K562 (cell line): ENCODE data around the gene STX3. TPM values are rescaled to one million over a fixed set of nuclear protein-coding genes. Genes with fewer than 3 reads are reported as not detected.

Experiments used
- ATAC-seq: fragments of 200-7000 bp; cut with Tn5 transposase; 3 replicates; pipeline ENCODE4 v1.9.1; 2020; ENCODE audit warnings: moderate library complexity
- BruUV-seq: library from RNA; stranded (reverse); fragments of 400-500 nt; replicated peaks from 2 replicates; lab custom pipeline; 2021; lab: Mats Ljungman, UMichigan
- CTCF ChIA-PET: fragments of 300-600 bp; formaldehyde crosslinking; extraction: SDS; loops from one replicate; lab custom pipeline; 2021; ENCODE audit warnings: low intra/inter-chr PET ratio; lab: Yijun Ruan, JAX
- POLR2A ChIA-PET: fragments of 300-600, 350-650 bp; sonication (Branson Sonifier 250); formaldehyde crosslinking; extraction: SDS; loops from one replicate; lab custom pipeline; 2021; ENCODE audit warnings: antibody characterized with exemption, inconsistent platforms; lab: Yijun Ruan, JAX
- DNase-seq, 4 experiments: peaks; one replicate each; pipeline versions ENCODE4 v3.0.0 to v3.0.0-alpha.2; 2011 to 2018; ENCODE audit warnings: low spot score in 3 of 4, mixed read lengths in 3 of 4; ENCODE audit errors: extremely low read depth in 1 of 4
- FAIRE-seq: peaks from 2 replicates; lab custom pipeline; 2011; peaks lifted over from hg19 to GRCh38; lab: Jason Lieb, UNC
- H2AFZ ChIP-seq: 2 replicates; pipeline ENCODE4 v1.6.0; 2011; ENCODE audit warnings: low read depth, low read length, control low read depth, inconsistent platforms
- H3K27ac ChIP-seq: fragments of 200-600 bp; 3 replicates; pipeline ENCODE4 v1.8.0; 2011; ENCODE audit warnings: low read depth, mild to moderate bottlenecking, control low read depth, inconsistent platforms, low read length, moderate library complexity, mixed read lengths; ENCODE audit errors: extremely low read depth
- H3K27me3 ChIP-seq, 2 experiments: fragments of 300-600 bp in 1 of 2; 2 replicates in 1 of 2; 3 replicates in 1 of 2; pipeline versions ENCODE4 v1.6.0 to v1.8.0; 2011; ENCODE audit warnings: inconsistent platforms in 2 of 2, low read length in 2 of 2, mild to moderate bottlenecking in 1 of 2, mixed read lengths in 1 of 2, moderate library complexity in 1 of 2; ENCODE audit not compliant: control insufficient read depth in 2 of 2, insufficient read depth in 2 of 2
- H3K36me3 ChIP-seq: fragments of 300-600 bp; 3 replicates; pipeline ENCODE4 v1.8.0; 2011; ENCODE audit warnings: mild to moderate bottlenecking, low read length, inconsistent platforms; ENCODE audit not compliant: control insufficient read depth, insufficient read depth
- H3K4me1 ChIP-seq, 2 experiments: fragments of 200-600 bp in 1 of 2; replicated peaks in 1 of 2; 2 replicates in 1 of 2; 3 replicates in 1 of 2; pipeline versions ENCODE4 v1.5.1 to v1.8.0; 2011; ENCODE audit warnings: inconsistent platforms in 2 of 2, low read length in 2 of 2, mild to moderate bottlenecking in 1 of 2, mixed read lengths in 1 of 2, moderate library complexity in 1 of 2; ENCODE audit not compliant: control insufficient read depth in 2 of 2, insufficient read depth in 2 of 2
- H3K4me2 ChIP-seq: 2 replicates; pipeline ENCODE4 v1.6.1; 2011; ENCODE audit warnings: low read length, control low read depth, inconsistent platforms, mixed read lengths; ENCODE audit not compliant: insufficient read depth
- H3K4me3 ChIP-seq: fragments of 200-600 bp; sonication (generic), shearing (Covaris generic); 2 replicates; pipeline ENCODE4 v1.5.1; 2016; ENCODE audit warnings: control low read depth, inconsistent platforms
- H3K79me2 ChIP-seq: fragments of 200-600 bp; 3 replicates; pipeline ENCODE4 v1.8.0; 2011; ENCODE audit warnings: low read length, inconsistent platforms; ENCODE audit not compliant: control insufficient read depth, insufficient read depth
- H3K9ac ChIP-seq, 2 experiments: 2 replicates each; pipeline versions ENCODE4 v1.6.0 to v1.6.1; 2011; ENCODE audit warnings: low read depth in 2 of 2, low read length in 2 of 2, control low read depth in 1 of 2, inconsistent platforms in 1 of 2, mild to moderate bottlenecking in 1 of 2, mixed read lengths in 1 of 2; ENCODE audit not compliant: insufficient read depth in 1 of 2
- H3K9me1 ChIP-seq: one replicate; pipeline ENCODE4 v1.6.0; 2011; ENCODE audit warnings: inconsistent platforms, mild to moderate bottlenecking, low read length, moderate library complexity; ENCODE audit not compliant: control insufficient read depth, insufficient read depth
- H3K9me3 ChIP-seq: replicated peaks from 2 replicates; pipeline ENCODE4 v1.5.1; 2011; ENCODE audit warnings: low read depth, low read length, inconsistent platforms; ENCODE audit not compliant: control insufficient read depth, insufficient read depth
- H4K20me1 ChIP-seq: replicated peaks from 2 replicates; pipeline ENCODE4 v1.6.1; 2011; ENCODE audit warnings: low read length, inconsistent platforms, mixed read lengths; ENCODE audit not compliant: control insufficient read depth, insufficient read depth
- BCL6 ChIP-seq: fragments of 250-450 bp; sonication (Bioruptor Pico); IDR thresholded peaks from 2 replicates; pipeline ENCODE4 v1.4.0; 2020
- CHD1 ChIP-seq: fragments of 200-600 bp; sonication (generic); IDR thresholded peaks from one replicate; pipeline ENCODE4 v1.6.1; 2012; ENCODE audit warnings: mild to moderate bottlenecking, moderate library complexity, low read length, inconsistent platforms
- CREB5 ChIP-seq: fragments of 250-450 bp; sonication (Bioruptor Pico); IDR thresholded peaks from 2 replicates; pipeline ENCODE4 v1.5.0; 2020; ENCODE audit warnings: mild to moderate bottlenecking
- HNRNPLL ChIP-seq: fragments of 200-400 bp; formaldehyde crosslinking; IDR thresholded peaks from 2 replicates; pipeline ENCODE4 v1.6.1; 2017; ENCODE audit warnings: low read length, low read depth, mild to moderate bottlenecking; ENCODE audit not compliant: poor library complexity, severe bottlenecking
- LCOR ChIP-seq: sonication (generic); formaldehyde crosslinking; IDR thresholded peaks from 2 replicates; pipeline ENCODE4 v1.8.0; 2022; ENCODE audit warnings: mild to moderate bottlenecking, missing genetic modification reagents
- MAFK ChIP-seq: IDR thresholded peaks from 2 replicates; pipeline ENCODE4 v1.6.1; 2011; ENCODE audit warnings: low read length, improper control_type of control experiment
- MEIS2 ChIP-seq: fragments of 450-650 bp; IDR thresholded peaks from 2 replicates; pipeline ENCODE4 v1.6.1; 2014; ENCODE audit warnings: mild to moderate bottlenecking; ENCODE audit not compliant: partially characterized antibody
- MLLT1 ChIP-seq, 2 experiments: fragments of 450-650 bp; IDR thresholded peaks; 2 replicates each; pipeline ENCODE4 v1.6.1; 2016
- OTX1 ChIP-seq: fragments of 450-650 bp; formaldehyde crosslinking; IDR thresholded peaks from 2 replicates; pipeline ENCODE4 v1.4.0; 2022; ENCODE audit warnings: mild to moderate bottlenecking
- SMAD1 ChIP-seq: fragments of 150-350 bp; IDR thresholded peaks from 2 replicates; pipeline ENCODE4 v1.6.1; 2014; ENCODE audit warnings: low read length, low read depth; ENCODE audit not compliant: partially characterized antibody
- SUPT5H ChIP-seq: fragments of 450-650 bp; IDR thresholded peaks from 2 replicates; pipeline ENCODE4 v1.6.1; 2016
- TRIM28 ChIP-seq: fragments of 450-650 bp; IDR thresholded peaks from 2 replicates; pipeline ENCODE4 v1.6.1; 2017
- U2AF1 ChIP-seq: fragments of 200-400 bp; formaldehyde crosslinking; optimal IDR thresholded peaks from 2 replicates; pipeline ENCODE3; 2017; ENCODE audit warnings: mild to moderate bottlenecking, low read depth, low read length, moderate library complexity
- ZBTB12 ChIP-seq: fragments of 250-450 bp; sonication (Bioruptor Pico); IDR thresholded peaks from 2 replicates; pipeline ENCODE4 v1.4.0; 2020
- ZC3H11A ChIP-seq: IDR thresholded peaks from 2 replicates; pipeline ENCODE4 v1.6.1; 2012; ENCODE audit warnings: low read depth, low read length, improper control_type of control experiment
- ZNF232 ChIP-seq: sonication (generic); formaldehyde crosslinking; IDR thresholded peaks from 2 replicates; pipeline ENCODE4 v1.8.0; 2022; ENCODE audit warnings: mild to moderate bottlenecking, missing genetic modification reagents
- ZNF695 ChIP-seq: fragments of 450-650 bp; formaldehyde crosslinking; IDR thresholded peaks from 2 replicates; pipeline ENCODE4 v1.4.0; 2020; ENCODE audit warnings: mild to moderate bottlenecking, moderate library complexity
- ZNF766 ChIP-seq: fragments of 200-800 bp; sonication (Bioruptor generic); conservative IDR thresholded peaks from 2 replicates; pipeline ENCODE4 v1.6.1; 2016; ENCODE audit warnings: missing genetic modification characterization, missing compliant biosample characterization
- in situ Hi-C: fragments of 300-500 bp; cut with MboI; formaldehyde crosslinking; loops from 4 replicates; pipeline ENCODE4 v1.15.0; 2018; ENCODE audit warnings: inconsistent platforms, mixed read lengths
- intact Hi-C: fragments of 100-400 bp; cut with micrococcal nuclease; formaldehyde crosslinking; loops from 2 replicates; pipeline ENCODE4 v1.14.2; 2022
- polyA plus RNA-seq, 8 experiments: library from polyadenylated mRNA; depleted of rRNA in 4 of 8; stranded (reverse) in 5 of 8; unstranded in 3 of 8; fragments of >200 nt; fragmentation: Nextera tagmentation in 2 of 8; fragmentation: Illumina TruSeq in 1 of 8; extraction: Ambion mirVana in 2 of 8; extraction: Trizol in 1 of 8; gene quantifications; 2 replicates each; pipeline versions ENCODE4 v1.2.1 to v1.2.3, GENCODE V29; 2011 to 2014; ENCODE audit warnings: inconsistent platforms in 1 of 8, missing spikeins in 1 of 8
- total RNA-seq, 7 experiments: library from RNA; depleted of rRNA in 6 of 7; stranded (reverse); fragments of >200 nt in 6 of 7; fragmentation: Illumina TruSeq in 2 of 7; extraction: Trizol in 2 of 7; gene quantifications; 2 replicates each; pipeline versions ENCODE4 v1.2.1 to v1.2.3, GENCODE V29; 2011 to 2021; ENCODE audit warnings: low replicate concordance in 1 of 7
- TF ChIP-seq, protein P1 (sequence below): sonication (generic); formaldehyde crosslinking; IDR thresholded peaks from 2 replicates; pipeline ENCODE4 v1.8.0; 2022; ENCODE audit warnings: missing genetic modification reagents, mild to moderate bottlenecking, borderline replicate concordance

STX3 gene
- total and polyA plus RNA-seq, 9 of the 15 experiments (the other 6 are each of a cell fraction or from before 2014, with no cell fraction given) = 12.0 to 91.6 (median 48.7) TPM

DNA sequence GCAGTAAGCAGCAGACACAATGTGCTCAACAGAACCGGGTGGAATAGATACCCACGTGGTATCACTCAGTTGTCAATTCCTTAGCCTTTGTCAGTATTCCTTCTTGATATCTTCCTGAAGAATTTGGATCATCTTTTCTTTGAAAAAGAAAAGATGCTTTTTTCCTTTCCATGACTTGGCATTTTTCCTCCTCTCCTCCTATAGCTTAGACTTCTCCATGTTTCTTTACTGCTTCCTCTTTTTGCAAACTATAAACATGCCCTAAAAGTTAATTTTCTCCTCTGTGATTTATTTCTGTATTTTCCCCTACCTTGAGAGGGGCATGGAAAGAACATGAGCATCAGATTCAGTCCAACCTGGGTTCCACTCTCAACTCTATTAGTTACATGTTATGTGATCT is 78.4 kb downstream of the STX3 start (continued):
- no peak for TF ChIP-seq HNRNPLL
- TF ChIP-seq, protein P1, sequence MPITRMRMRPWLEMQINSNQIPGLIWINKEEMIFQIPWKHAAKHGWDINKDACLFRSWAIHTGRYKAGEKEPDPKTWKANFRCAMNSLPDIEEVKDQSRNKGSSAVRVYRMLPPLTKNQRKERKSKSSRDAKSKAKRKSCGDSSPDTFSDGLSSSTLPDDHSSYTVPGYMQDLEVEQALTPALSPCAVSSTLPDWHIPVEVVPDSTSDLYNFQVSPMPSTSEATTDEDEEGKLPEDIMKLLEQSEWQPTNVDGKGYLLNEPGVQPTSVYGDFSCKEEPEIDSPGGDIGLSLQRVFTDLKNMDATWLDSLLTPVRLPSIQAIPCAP (CRISPR knock-in tag) = no peak
- no peak for TF ChIP-seq ZNF232 (CRISPR knock-in tag)
- TF ChIP-seq ZNF766 = no peak
- peak; percentile 69; the same call in 1 of the 2 replicates for TF ChIP-seq MAFK
- no peak for TF ChIP-seq CHD1

DNA sequence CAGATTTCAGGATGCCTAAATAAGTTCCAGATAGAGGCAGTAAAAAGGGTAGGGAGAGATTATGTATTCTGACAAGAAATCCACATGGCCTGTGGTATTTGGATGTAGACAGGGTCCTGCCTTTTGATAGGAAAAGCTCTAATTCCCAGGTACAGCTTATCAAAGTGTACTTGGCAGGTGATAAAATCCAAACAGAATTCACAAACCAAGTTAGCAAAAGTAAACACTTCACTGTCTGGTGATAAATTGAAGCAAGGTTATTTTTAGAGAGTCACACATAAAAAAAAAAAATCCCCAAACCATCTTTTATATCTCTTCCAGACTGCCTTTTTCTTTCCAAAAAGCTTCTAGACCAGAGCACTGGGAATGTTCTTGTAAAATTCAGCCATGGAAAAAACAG is 84.4 kb downstream of the STX3 start:
- H3K4me3 ChIP-seq = no peak overlapping the region
- no peaks in the 10 kb centered on the region for H3K79me2 ChIP-seq
- H3K9me3 ChIP-seq = no peaks in the 10 kb centered on the region
- no peaks in the 10 kb centered on the region for H3K36me3 ChIP-seq
- no peaks in the 10 kb centered on the region for H3K9me1 ChIP-seq
- no peak for ATAC-seq
- no TSS peak for BruUV-seq
- peaks cover 0 to 17% of the 10 kb centered on the region in 2 experiments; a peak in 4 of 5 replicates for H3K4me1 ChIP-seq
- FAIRE-seq = no peak
- H2AFZ ChIP-seq = no peak overlapping the region
- no peaks in the 10 kb centered on the region for H4K20me1 ChIP-seq
- POLR2A ChIA-PET = no interaction called here
- CTCF ChIA-PET = interaction anchor here (0.7 kb wide), 1 partner anchor 421 kb away, joined by 3 read pairs; no protein-coding TSS in a partner anchor
- in situ Hi-C loops (no loop called here), intact Hi-C loops (no loop called here)
- H3K9ac ChIP-seq = no peak overlapping the region
- H3K27ac ChIP-seq = no peak overlapping the region
- no peak overlapping the region for H3K4me2 ChIP-seq
- no peaks in the 10 kb centered on the region for H3K27me3 ChIP-seq
- DNase-seq = no peak
- TF ChIP-seq ZC3H11A (no peak), OTX1 (CRISPR knock-in tag) (no peak), CREB5 (CRISPR knock-in tag) (no peak), MEIS2 (no peak), MLLT1 (IDR thresholded peaks at IDR 0.05) (no peak), TRIM28 (no peak), ZBTB12 (CRISPR knock-in tag) (no peak), BCL6 (no peak), LCOR (CRISPR knock-in tag) (no peak), U2AF1 (no peak), SUPT5H (no peak), ZNF695 (CRISPR knock-in tag) (no peak), SMAD1 (no peak)
